Mesothelial cell of epicardium (in vitro differentiated cells): ENCODE measurements around the gene MARCHF9. TPM values are rescaled to one million over a fixed set of nuclear protein-coding genes. Genes with fewer than 3 reads are reported as not detected.

ENCODE experiments used
- DNase-seq, 2 experiments: peaks; one replicate each; pipeline ENCODE4 v3.0.0; 2021; ENCODE audit warnings: low spot score in 2 of 2; ENCODE audit not compliant: unreplicated experiment in 2 of 2
- H3K27ac Mint-ChIP-seq: 2 replicates; pipeline ENCODE4 v1.8.0; 2021; ENCODE audit warnings: mixed read lengths
- H3K27me3 Mint-ChIP-seq: 2 replicates; pipeline ENCODE4 v1.8.0; 2021; ENCODE audit warnings: low read depth, mixed read lengths
- H3K36me3 Mint-ChIP-seq: 2 replicates; pipeline ENCODE4 v1.8.0; 2021; ENCODE audit warnings: mixed read lengths
- H3K4me1 Mint-ChIP-seq: 2 replicates; pipeline ENCODE4 v1.8.0; 2021; ENCODE audit warnings: mixed read lengths
- H3K4me3 Mint-ChIP-seq: 2 replicates; pipeline ENCODE4 v1.8.0; 2021; ENCODE audit warnings: mild to moderate bottlenecking, moderate library complexity, mixed read lengths
- H3K9me3 Mint-ChIP-seq: 2 replicates; pipeline ENCODE4 v1.8.0; 2021; ENCODE audit warnings: mixed read lengths
- CTCF ChIP-seq: fragments of 200-600 bp; sonication (generic); IDR thresholded peaks from one replicate; pipeline ENCODE4 v1.5.0; 2021; ENCODE audit warnings: antibody characterized with exemption; ENCODE audit not compliant: unreplicated experiment
- total RNA-seq: library from RNA; stranded (reverse); gene quantifications from 3 replicates; pipeline ENCODE4 v1.2.1, GENCODE V29; 2021

MARCHF9 gene
- total RNA-seq, 1 donor from 2014 or later = 12.7 TPM

GRCh38 chr12:57759360-57759980, 4.6 kb downstream of the MARCHF9 start:
- Mint-ChIP-seq H3K27ac (no peak overlapping the region), H3K4me1 (peaks cover 15% of the 10 kb centered on the region), H3K9me3 (no peaks in the 10 kb centered on the region), H3K4me3 (no peak overlapping the region), H3K27me3 (peaks cover 84% of the 10 kb centered on the region), H3K36me3 (peaks cover 7% of the 10 kb centered on the region)
- no peak for DNase-seq
- no peak for TF ChIP-seq CTCF

GRCh38 chr12:57760347-57760982, 5.6 kb downstream of the MARCHF9 start:
- H3K9me3 Mint-ChIP-seq = no peaks in the 10 kb centered on the region
- H3K27ac Mint-ChIP-seq = no peak overlapping the region
- peaks cover 91% of the 10 kb centered on the region for H3K27me3 Mint-ChIP-seq
- no peak for TF ChIP-seq CTCF
- H3K4me3 Mint-ChIP-seq = no peak overlapping the region
- H3K4me1 Mint-ChIP-seq = peaks cover 20% of the 10 kb centered on the region
- peak in 1 of 2 experiments; percentile 45 for DNase-seq
- peaks cover 7% of the 10 kb centered on the region for H3K36me3 Mint-ChIP-seq

GRCh38 chr12:57761391-57761998, 6.6 kb downstream of the MARCHF9 start:
- peaks cover 7% of the 10 kb centered on the region for H3K36me3 Mint-ChIP-seq
- H3K27ac Mint-ChIP-seq = no peak overlapping the region
- peaks cover 20% of the 10 kb centered on the region for H3K4me1 Mint-ChIP-seq
- peaks cover 93% of the 10 kb centered on the region for H3K27me3 Mint-ChIP-seq
- DNase-seq = no peak
- H3K4me3 Mint-ChIP-seq = no peak overlapping the region
- H3K9me3 Mint-ChIP-seq = no peaks in the 10 kb centered on the region
- no peak for TF ChIP-seq CTCF

GRCh38 chr12:57762463-57762862, 7.6 kb downstream of the MARCHF9 start:
- Mint-ChIP-seq H3K4me3 (no peak overlapping the region), H3K27ac (no peak overlapping the region)

More at GRCh38 chr12:57762463-57762862, 7.6 kb downstream of the MARCHF9 start:
- Mint-ChIP-seq H3K27me3 (peaks cover 96% of the 10 kb centered on the region), H3K4me1 (peaks cover 22% of the 10 kb centered on the region), H3K9me3 (no peaks in the 10 kb centered on the region), H3K36me3 (peaks cover 7% of the 10 kb centered on the region)
- TF ChIP-seq CTCF = no peak
- DNase-seq = no peak
